Breast epithelium (tissue), 3 donors: ENCODE data around the gene IMMT.

ENCODE experiments used
- POLR2A ChIP-seq: fragments of 450-650 bp; IDR thresholded peaks from one replicate; pipeline ENCODE4 v1.6.1; 2016; ENCODE audit warnings: antibody characterized with exemption, mild to moderate bottlenecking, moderate library complexity
- TF ChIP-seq, protein P1 (sequence below), 3 donors: fragments of 450-650 bp; IDR thresholded peaks; one replicate each; pipeline ENCODE4 v1.5.1; 2016 to 2017; ENCODE audit warnings: antibody characterized with exemption in 3 of 3, mild to moderate bottlenecking in 3 of 3, moderate library complexity in 3 of 3

DNA sequence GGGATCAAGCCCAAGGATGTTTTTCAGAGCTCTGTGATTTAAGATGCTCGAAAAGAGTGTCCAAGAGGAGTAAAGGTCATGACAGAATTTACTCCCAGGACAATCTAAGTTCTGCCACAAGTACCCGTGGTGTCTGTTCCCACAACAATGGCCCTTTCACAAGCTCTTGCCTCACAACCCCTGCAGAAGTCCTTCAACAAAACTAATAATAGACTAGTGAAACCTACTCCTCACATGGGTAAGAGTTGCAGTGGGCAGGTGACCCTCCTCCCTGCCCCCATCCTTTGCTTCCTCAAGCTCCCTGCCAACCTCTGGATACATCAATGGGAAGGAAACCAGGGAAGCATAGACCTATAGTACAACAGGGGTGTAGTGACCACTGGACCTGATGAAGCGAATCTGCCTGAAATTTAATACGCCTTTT, 54.3 kb downstream of the IMMT start:
- TF ChIP-seq, protein P1, sequence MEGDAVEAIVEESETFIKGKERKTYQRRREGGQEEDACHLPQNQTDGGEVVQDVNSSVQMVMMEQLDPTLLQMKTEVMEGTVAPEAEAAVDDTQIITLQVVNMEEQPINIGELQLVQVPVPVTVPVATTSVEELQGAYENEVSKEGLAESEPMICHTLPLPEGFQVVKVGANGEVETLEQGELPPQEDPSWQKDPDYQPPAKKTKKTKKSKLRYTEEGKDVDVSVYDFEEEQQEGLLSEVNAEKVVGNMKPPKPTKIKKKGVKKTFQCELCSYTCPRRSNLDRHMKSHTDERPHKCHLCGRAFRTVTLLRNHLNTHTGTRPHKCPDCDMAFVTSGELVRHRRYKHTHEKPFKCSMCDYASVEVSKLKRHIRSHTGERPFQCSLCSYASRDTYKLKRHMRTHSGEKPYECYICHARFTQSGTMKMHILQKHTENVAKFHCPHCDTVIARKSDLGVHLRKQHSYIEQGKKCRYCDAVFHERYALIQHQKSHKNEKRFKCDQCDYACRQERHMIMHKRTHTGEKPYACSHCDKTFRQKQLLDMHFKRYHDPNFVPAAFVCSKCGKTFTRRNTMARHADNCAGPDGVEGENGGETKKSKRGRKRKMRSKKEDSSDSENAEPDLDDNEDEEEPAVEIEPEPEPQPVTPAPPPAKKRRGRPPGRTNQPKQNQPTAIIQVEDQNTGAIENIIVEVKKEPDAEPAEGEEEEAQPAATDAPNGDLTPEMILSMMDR (IDR thresholded peaks at IDR 0.05), result no peak
- no peak for TF ChIP-seq POLR2A
